Stimulated activated CD4-positive, alpha-beta T cell treated with anti-CD3 and anti-CD28 coated beads, Interleukin-12 subunit alpha, Interleukin-12 subunit beta, amount 100 ng/mL, for 24 hours (primary cell): ENCODE measurements around the gene NCBP1.
"Not testable (repeated sequence)": the region's sequence is repeated elsewhere in the genome, so short reads cannot be mapped to it uniquely, and the experiment has no call there.

ENCODE experiments used
- DNase-seq, 2 experiments: peaks; one replicate each; pipeline ENCODE4 v3.0.0-alpha.2; 2020; ENCODE audit warnings: low read depth in 2 of 2

Gene NCBP1, protein sequence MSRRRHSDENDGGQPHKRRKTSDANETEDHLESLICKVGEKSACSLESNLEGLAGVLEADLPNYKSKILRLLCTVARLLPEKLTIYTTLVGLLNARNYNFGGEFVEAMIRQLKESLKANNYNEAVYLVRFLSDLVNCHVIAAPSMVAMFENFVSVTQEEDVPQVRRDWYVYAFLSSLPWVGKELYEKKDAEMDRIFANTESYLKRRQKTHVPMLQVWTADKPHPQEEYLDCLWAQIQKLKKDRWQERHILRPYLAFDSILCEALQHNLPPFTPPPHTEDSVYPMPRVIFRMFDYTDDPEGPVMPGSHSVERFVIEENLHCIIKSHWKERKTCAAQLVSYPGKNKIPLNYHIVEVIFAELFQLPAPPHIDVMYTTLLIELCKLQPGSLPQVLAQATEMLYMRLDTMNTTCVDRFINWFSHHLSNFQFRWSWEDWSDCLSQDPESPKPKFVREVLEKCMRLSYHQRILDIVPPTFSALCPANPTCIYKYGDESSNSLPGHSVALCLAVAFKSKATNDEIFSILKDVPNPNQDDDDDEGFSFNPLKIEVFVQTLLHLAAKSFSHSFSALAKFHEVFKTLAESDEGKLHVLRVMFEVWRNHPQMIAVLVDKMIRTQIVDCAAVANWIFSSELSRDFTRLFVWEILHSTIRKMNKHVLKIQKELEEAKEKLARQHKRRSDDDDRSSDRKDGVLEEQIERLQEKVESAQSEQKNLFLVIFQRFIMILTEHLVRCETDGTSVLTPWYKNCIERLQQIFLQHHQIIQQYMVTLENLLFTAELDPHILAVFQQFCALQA

DNA sequence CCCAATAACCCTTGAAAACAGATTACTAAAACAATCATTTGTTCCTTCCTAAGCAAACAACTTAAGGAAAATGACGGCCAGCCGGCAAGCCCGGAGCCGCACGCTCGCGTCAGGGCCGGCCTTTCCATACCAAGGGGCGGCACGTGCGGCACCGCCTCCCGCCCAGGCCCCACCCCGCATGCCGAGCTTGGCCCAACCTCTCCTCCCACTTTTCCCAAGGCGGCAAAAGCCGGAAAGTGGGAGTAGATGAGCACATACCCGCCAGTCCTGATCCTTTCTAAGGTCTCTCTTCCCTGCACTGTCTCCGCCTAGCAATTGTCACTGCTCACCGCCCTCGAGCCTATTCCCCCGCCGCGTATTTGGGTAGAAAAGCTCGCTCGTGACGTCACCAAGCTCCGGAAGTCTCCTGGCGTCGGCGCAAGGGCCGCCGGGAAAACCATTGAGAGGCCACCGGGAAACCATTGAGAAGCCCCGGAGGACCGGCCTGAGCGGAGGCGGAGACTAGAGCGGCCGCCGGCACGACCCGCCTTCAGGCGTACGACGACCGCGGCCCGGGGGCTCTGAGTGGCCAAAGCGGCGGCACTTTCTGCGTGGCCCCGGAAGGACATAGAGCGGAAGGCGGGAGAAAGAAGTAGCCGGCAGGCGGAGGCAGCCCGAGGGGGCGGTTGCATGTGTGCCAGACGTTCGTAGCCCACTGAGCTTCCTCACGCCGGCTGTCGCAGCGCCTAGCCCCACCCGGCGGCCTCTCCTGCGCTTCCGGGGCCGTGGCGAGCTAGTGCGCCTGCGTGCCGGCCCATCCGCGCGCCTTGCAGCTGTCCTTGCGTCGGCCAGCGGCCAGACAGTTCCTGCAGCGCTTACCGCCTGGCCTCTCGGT is at the start of gene NCBP1, which contains the start of gene TSTD2:
NCBP1 (plus strand) TSS at position 837 of the 874 bp plus-strand sequence. CDS start 61 bp downstream, outside the sequence.
TSTD2 (minus strand) TSS at position 384 of the 874 bp plus-strand sequence. CDS start 5,806 bp downstream, outside the sequence.
- DNase-seq = peak; percentile 93 to 94

DNA sequence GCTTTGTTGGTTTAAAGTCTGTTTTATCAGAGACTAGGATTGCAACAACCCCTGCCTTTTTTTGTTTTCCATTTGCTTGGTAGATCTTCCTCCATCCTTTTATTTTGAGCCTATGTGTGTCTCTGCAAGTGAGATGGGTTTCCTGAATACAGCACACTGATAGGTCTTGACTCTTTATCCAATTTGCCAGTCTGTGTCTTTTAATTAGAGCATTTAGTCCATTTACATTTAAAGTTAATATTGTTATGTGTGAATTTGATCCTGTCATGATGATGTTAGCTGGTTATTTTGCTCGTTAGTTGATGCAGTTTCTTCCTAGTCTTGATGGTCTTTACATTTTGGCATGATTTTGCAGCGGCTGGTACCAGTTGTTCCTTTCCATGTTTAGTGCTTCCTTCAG is 48.8 kb upstream of the NCBP1 start:
- DNase-seq = not testable (repeated sequence)

DNA sequence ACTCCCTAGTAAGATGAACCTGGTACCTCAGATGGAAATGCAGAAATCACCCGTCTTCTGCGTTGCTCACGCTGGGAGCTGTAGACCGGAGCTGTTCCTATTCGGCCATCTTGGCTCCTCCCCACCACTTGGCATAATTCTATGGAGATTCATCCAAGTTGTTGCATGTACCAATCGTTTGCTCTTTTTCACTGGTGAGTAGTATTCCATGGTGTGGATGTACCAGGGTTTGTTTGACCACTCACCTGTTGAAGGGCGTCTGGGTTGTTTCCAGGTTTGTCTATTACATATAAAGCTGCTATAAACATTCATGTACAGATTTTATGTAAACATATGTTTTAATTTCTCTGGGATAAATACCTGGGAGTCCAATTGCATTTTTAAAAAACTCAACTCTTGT is 46.7 kb upstream of the NCBP1 start:
- not testable (repeated sequence) for DNase-seq

DNA sequence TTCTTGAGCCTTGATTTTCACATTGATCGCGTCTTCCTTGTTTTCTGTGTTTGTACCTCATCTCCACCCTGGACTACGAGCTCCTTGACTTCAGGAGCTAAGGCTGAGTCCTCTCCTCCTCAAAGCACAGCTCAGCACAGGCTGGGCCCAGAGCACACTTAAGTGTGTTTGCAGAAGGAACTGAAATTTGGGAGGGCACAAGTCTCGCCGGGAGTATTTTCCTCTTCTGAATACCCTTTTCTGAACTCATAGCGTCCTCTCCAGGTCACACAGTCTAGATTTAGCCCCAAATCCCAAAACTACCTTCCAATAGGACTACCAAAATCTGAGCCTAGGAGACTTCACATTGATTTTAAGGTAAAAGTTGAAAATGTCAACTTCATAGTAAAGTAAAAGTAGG is 42.1 kb upstream of the NCBP1 start:
- no peak for DNase-seq

DNA sequence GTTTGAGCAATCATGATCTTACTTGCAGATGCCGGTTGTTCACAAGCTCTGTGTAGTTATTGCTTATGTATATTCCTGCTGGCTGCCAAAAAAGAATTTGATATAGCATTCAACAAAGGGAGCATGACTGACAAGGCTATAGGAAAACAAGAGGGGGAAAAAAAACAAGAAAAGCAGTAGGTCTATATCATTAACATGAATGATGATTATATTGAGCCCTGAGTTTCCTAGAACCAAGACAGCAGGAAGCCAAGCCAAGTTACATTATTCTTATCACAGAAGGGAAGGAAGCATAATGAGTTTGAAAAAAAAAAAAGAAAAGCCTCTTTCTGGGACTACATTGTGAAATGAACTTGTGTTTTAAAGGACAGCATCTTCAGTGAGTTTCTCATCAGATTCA is 41.5 kb upstream of the NCBP1 start:
- DNase-seq = no peak

DNA sequence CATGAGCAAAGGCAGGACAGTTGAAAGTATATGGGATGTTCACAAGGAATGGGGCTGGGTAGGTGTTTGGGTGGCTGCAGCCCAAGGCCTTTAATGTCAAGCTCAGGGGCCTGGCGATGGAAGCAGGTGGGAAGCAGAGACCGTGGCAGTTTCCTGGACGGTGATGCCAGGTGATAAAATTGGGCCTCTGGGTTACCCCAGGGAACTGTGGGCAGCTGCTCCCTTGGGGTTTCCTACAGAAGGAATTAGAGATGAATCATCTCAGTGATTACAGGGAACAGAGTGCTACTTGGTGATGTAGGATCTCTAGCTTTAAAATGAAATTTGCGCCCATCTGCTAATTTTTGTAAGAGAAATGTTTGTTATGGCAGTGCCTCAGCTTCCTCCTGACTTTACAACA is 39.7 kb upstream of the NCBP1 start:
- no peak for DNase-seq

DNA sequence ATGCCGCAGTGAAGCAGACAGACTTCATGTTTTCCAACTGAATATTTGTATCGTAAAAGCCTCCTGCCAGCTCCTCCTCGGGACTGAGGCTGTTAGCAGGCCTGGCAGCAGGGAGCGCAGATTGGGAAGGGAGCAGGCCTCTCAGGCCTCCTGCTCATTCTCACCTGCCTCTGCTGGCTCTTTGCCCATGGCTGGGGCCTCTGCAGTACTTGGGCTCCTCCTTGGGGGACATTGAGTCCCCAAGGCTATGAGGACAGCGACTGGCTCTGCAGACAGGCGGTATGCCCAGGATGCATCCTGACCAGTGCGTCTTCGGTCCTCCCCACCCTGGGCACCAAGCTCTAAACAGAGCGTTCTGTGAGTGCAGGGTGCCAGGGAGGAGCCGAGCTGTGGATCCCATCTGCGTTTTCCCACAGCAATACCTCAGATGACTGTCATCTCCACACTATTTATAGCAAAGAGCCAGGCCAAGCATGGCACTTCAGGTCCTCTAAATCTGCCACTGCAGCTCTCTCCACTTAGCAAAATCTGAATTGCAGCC is 39.2 kb upstream of the NCBP1 start:
- DNase-seq = no peak

DNA sequence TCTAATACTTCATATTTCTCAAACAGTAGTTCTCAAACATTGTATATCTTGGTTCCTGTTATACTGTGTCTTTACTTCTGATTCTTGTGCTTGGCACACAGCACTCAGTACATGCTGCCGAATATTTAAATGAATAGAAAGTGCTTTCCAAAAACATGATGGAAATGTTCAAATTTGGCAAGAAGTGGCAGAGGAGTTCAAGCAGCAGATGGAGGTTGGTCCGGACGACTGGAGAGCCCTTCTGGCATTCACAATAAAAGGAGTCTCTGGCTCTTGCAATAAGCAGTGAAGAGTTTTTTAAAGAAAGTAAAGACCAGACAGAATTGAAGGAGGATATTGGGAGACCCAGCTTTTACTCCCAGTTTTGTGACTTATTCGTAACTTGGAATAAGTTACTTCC is 36.7 kb upstream of the NCBP1 start:
- DNase-seq = no peak

DNA sequence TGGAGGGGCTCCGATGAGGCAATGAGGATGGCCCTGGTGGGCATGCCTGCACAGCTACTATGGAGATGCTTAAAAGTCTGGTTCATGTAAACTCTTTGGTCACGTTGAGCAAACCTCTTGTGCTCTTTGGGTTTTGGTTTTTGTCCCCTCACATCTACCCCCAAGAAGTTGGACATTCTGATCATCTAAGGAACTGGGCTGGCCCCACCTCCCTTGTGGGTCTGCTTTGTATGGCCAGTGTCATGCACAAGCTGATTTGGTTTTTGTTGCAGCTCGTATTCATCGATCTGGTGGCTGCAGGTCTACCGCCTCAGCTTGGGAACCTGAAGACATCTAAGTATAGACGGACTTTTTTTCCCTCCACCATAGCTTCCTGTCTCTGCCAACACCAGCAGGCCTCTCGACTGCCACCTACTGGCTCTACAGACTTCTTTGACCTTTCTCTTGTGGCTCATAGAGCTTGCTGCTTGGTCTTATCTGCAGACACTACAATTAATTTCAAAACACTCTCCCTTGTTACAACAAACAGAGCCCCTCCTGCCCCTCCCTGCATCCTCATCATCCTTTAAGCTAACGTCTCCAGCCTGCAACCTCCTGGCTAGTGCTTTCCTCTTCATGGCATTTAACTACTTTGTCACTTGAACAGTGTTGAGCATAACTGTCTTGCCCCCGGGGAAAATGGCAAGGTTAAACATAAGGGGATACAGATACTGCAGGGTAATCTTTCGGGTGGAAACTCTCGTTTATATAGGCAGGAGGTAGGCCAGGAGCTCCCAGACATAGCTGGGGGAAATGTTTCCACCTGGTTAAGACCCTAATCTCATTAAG is 34.9 kb upstream of the NCBP1 start:
- peak; percentile 24 to 65 for DNase-seq

DNA sequence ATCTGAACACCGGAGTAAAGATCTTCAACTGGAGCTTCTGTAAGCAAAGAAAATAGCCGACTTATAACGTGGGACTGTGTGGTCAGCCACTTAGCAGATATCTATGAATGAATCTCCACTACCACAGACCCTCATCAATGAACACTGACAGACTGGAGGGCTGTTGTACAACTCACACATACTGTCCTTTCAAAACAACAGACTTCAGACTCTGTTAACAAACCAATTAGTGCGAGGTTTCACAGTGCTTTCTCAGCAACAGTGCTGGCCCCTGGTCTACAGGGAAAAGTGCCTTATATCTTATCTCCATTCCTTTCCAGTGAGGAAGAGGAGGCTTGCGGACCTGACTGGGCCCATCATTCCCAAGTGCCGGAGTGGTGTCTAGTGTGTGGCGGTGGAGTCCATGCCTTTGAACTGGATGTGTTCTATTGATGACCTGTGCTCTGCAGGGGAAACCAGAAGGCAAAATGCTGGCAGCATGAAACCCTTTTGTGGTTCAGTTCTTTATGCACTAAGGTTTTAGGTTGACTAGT is 34.2 kb upstream of the NCBP1 start:
- DNase-seq = no peak

DNA sequence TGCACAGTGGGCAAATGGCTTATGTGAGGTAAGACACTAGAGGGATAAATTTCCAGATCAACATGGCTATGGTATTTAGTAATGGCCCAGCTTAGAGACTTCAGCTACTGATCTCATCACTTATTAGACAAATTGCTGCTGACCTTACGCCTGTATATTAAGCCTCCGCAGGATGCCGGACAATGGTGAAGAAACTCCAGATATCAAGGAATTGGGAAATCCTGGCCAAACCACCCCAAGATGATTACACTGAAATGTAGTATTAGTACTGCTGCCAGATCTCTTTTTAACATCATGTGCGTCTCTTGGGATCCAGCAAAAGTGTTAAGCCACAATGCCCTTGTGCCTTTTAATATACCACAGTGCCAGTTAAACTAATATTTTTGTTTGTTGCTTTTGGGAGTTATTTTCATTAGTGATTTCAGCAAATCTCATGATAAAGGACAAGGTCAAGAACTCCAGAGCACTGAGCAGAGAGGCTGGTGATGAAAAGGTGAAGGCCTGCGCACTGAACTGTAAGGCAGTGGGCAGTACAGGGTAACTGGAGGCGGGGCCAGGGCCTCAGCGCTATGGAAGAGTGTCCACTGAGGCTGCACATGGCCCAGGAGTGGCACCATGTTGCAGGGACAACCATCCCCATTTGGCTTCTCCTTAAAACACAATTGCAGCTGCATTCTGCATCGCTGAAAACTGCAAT is 32.9 kb upstream of the NCBP1 start:
- no peak for DNase-seq

DNA sequence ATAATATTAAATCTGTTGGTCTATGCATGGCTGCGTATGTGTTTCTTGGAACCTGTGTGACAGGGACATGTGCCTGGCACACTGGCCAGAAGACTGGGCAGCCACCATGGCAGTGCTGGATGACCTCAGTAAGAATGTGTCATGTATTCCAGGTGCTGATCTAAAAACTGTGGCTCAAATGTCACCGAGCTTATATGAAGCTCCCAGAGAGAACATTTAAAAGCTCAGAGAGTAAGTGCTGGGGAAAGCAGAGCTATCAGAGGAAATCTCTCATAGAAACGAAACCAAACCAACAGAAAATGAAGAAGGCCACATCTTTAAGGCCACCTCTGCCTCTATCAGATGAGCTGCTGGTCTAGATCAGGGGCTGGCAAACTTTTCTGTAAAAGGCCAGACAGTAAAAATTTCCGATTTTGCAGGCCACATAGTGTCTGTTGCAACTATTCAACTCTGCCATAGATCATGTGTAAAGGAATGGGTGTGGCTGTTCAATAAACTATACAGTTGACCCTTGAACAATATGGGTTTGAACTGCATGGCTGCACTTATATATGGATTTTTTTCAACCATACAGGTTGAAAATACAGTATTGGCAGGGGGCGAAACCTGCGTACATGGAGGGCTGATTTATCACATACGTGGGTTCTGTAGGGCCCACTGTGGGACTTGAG is 32.3 kb upstream of the NCBP1 start:
- no peak for DNase-seq

DNA sequence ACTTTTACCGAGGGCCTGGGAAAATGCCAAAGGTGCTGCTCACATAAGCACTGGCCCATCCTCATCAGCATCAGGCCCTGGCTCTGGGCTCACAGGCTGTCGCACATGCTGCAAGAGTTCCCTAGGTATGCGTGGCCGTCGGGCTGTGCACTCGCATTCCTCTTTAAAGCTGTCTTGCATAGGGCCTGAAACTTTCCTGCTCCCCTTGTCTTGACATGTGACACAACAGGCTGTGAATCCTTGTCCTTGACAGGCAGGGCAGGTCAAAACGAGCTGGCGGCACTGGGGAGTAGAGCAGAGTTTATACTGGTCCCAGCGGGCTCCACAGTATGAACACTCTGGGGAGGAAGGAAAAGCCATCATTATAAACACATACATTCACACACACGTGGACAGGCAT is 31.2 kb upstream of the NCBP1 start:
- no peak for DNase-seq

DNA sequence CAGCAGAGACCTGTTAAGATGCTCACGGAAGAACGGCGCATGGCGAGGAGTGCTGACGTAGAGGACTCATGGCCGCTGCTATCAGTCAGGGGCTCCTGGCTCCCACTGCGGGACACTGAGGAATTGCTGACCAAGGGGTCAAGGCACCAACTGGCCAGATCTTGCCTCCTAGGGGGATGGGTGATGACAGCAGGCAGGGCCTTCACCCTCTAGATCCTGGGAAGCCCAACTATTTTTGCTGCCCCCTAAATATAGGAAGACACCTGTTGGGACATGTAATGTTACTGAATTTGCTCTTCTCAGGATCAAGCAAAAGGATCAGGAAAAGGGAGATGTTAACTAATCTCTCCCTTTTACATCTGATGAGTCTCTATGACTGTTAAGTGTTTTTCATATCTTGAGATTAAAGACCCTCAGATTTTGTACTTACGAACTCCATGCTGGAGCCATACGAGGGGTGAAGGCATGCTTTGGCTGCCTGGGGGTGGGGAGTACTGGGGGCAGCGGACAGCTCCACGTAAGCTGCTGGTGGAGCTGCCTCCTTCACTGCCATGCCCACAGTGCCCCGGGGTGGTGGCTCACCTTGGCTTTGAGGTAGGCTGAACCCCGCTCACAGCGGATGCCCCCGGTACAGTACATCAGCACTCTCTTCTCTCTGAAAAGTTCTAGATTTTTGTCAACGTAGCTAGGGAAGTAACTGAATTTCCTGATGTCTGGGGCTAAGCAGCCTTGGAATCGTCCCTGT is 28.5 kb upstream of the NCBP1 start:
- DNase-seq = no peak

DNA sequence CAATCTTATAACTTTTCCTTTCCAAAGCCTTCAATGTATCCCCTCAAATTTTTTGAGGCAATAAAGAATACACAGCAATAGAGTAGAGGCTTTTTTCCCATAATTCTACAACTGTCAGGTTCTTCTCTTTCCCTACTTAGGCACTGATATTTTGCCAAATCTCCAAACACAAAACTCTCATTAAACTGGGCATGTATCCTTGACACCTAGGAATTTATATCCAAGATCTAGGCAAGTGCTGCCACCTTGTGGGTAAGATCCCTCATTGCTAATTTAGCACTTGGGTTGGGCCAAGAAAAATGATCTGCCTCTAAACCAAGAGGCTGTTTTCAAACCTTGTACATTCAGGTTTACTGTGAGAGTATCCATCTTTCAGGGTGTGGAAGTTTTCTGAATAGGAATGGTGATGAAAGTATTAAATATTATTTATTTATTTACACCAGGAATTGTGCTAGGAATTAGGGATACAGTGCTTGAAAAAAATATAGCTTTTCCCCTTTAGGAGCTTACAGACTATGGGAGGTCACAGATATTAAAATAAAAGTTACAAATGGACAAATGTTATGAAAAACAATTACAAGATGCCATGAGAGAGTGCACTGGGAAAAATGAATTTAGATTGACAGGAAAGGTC is 18.1 kb upstream of the NCBP1 start:
- DNase-seq = peak in 1 of 2 experiments; percentile 32

DNA sequence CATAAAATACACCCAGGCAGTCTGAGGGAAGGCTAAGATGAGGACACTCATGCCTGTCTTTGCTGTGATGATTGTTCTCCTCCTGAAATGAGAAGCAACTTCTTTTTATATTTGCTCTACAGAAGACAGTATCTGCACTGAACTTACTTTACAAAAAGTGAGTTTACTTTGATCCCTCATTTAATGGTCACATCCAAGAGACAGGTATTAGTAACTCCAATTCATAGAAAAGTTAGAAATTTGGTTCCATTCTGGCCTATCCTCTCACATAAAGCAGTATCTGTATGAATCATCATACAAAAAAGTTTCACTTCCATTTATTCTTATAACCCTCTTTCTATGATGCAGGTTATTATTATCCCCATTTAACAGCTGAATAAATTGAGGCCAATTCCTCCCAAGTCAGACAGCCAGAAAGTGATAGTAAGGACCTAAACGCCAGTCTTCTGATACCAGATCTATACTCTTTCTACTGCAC is 15.6 kb upstream of the NCBP1 start:
- DNase-seq = no peak

DNA sequence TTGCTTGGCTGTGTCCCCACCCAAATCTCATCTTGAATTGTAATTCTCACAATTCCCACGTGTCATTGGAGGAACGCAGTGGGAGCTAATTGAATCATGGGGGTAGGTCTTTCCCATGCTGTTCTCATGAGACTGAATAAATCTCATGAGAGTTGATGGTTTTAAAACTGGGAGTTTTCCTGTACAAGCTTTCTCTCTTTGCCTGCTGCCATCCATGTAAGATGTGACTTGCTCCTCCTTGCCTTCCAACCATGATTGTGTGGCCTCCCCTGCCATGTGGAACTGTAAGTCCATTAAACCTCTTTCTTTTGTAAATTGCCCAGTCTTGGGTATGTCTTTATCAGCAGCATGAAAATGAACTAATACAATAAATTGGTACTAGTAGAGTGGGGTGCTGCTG is 13.6 kb upstream of the NCBP1 start:
- not testable (repeated sequence) for DNase-seq

DNA sequence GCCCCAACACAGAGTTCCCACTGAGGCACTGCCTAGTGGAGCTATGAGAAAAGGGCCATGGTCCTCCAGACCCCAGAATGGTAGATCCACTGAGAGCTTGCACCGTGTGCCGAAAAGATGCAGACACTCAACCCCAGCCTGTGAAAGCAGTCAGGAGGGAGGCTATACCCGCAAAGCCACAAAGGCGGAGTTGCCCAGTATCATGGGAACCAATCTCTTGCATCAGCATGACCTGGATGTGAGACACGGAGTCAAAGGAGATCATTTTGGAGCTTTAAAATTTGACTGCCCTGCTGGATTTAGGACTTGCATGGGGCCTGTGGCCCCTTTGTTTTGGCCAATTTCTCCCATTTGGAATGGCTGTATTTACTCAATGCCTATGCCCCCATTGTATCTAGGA is 11.1 kb upstream of the NCBP1 start:
- DNase-seq = not testable (repeated sequence)
